IMR-90 (cell line): ENCODE results near the gene DNAH9. TPM values are rescaled to one million over a fixed set of nuclear protein-coding genes. Genes with fewer than 3 reads are reported as not detected.

Experiments
- ATAC-seq: fragments of 200-7000 bp; cut with Tn5 transposase; 2 replicates; pipeline ENCODE4 v1.9.1; 2020; ENCODE audit warnings: low read depth, mild to moderate bottlenecking, moderate library complexity
- BruUV-seq: library from RNA; stranded (reverse); fragments of 400-500 nt; replicated peaks from 2 replicates; lab custom pipeline; 2021; lab: Mats Ljungman, UMichigan
- CTCF ChIA-PET: fragments of 300-600 bp; formaldehyde crosslinking; extraction: SDS; loops from one replicate; lab custom pipeline; 2021; ENCODE audit warnings: antibody characterized with exemption; lab: Yijun Ruan, JAX
- POLR2A ChIA-PET: fragments of 300-600 bp; sonication (Branson Sonifier 250); formaldehyde crosslinking; loops from one replicate; lab custom pipeline; 2022; ENCODE audit warnings: antibody characterized with exemption; ENCODE audit not compliant: unreplicated experiment; lab: Charles Lee
- DNase-seq: peaks from one replicate; pipeline ENCODE4 v3.0.0; 2013
- H2AFZ ChIP-seq: replicated peaks from 2 replicates; pipeline ENCODE3; 2013; ENCODE audit warnings: low read length, mild to moderate bottlenecking; ENCODE audit not compliant: poor library complexity
- H2AK5ac ChIP-seq: 2 replicates; pipeline ENCODE4 v1.6.1; 2013; ENCODE audit warnings: low read depth, low read length, inconsistent platforms
- H2AK9ac ChIP-seq: replicated peaks from 2 replicates; pipeline ENCODE3; 2013; ENCODE audit warnings: mild to moderate bottlenecking, low read depth, low read length, moderate library complexity; ENCODE audit not compliant: poor library complexity
- H2BK120ac ChIP-seq: 2 replicates; pipeline ENCODE4 v1.6.1; 2013; ENCODE audit warnings: low read depth, low read length, inconsistent platforms
- H2BK15ac ChIP-seq: 3 replicates; pipeline ENCODE4 v1.6.1; 2013; ENCODE audit warnings: low read depth, low read length, inconsistent platforms
- H2BK20ac ChIP-seq: 2 replicates; pipeline ENCODE4 v1.6.1; 2013; ENCODE audit warnings: low read depth, mild to moderate bottlenecking, inconsistent platforms, low read length, moderate library complexity
- H2BK5ac ChIP-seq: 2 replicates; pipeline ENCODE4 v1.6.1; 2013; ENCODE audit warnings: mild to moderate bottlenecking, low read depth, low read length, inconsistent platforms; ENCODE audit not compliant: poor library complexity, severe bottlenecking
- H3K14ac ChIP-seq: replicated peaks from 2 replicates; pipeline ENCODE4 v1.6.1; 2013; ENCODE audit warnings: low read depth, low read length, inconsistent platforms
- H3K18ac ChIP-seq: 2 replicates; pipeline ENCODE4 v1.6.1; 2013; ENCODE audit warnings: low read depth, low read length, control low read depth
- H3K23ac ChIP-seq: 2 replicates; pipeline ENCODE4 v1.6.1; 2013; ENCODE audit warnings: low read depth, low read length, inconsistent platforms
- H3K27ac ChIP-seq: 2 replicates; pipeline ENCODE4 v1.5.1; 2013; ENCODE audit warnings: mild to moderate bottlenecking, control low read depth, low read length; ENCODE audit not compliant: insufficient read depth
- H3K27me3 ChIP-seq: 2 replicates; pipeline ENCODE4 v1.6.1; 2013; ENCODE audit warnings: low read length; ENCODE audit not compliant: control insufficient read depth, insufficient read depth
- H3K36me3 ChIP-seq: 2 replicates; pipeline ENCODE4 v1.6.1; 2013; ENCODE audit warnings: low read length, mixed read lengths; ENCODE audit not compliant: control insufficient read depth, insufficient read depth
- H3K4ac ChIP-seq: 2 replicates; pipeline ENCODE4 v1.6.1; 2013; ENCODE audit warnings: low read depth, low read length, inconsistent platforms
- H3K4me1 ChIP-seq: 2 replicates; pipeline ENCODE4 v1.6.1; 2013; ENCODE audit warnings: low read length, mixed read lengths; ENCODE audit not compliant: control insufficient read depth, insufficient read depth
- H3K4me2 ChIP-seq: 2 replicates; pipeline ENCODE4 v1.6.1; 2013; ENCODE audit warnings: low read depth, mild to moderate bottlenecking, control low read depth, low read length, moderate library complexity
- H3K4me3 ChIP-seq: 2 replicates; pipeline ENCODE4 v1.5.1; 2013; ENCODE audit warnings: low read depth, mild to moderate bottlenecking, control low read depth, low read length, moderate library complexity; ENCODE audit not compliant: insufficient read depth
- H3K56ac ChIP-seq: 2 replicates; pipeline ENCODE4 v1.6.1; 2013; ENCODE audit warnings: low read length, inconsistent platforms; ENCODE audit not compliant: insufficient read depth; ENCODE audit errors: extremely low read depth
- H3K79me1 ChIP-seq, 2 experiments: 2 replicates each; pipeline ENCODE4 v1.6.1; 2013; ENCODE audit warnings: low read length in 2 of 2, inconsistent platforms in 1 of 2, low read depth in 1 of 2
- H3K9ac ChIP-seq: 2 replicates; pipeline ENCODE4 v1.6.1; 2013; ENCODE audit warnings: low read depth, low read length, control low read depth
- H3K9me1 ChIP-seq: 2 replicates; pipeline ENCODE4 v1.6.1; 2013; ENCODE audit warnings: low read length, inconsistent platforms; ENCODE audit not compliant: insufficient read depth
- H3K9me3 ChIP-seq: 2 replicates; pipeline ENCODE4 v1.6.1; 2013; ENCODE audit warnings: low read length; ENCODE audit not compliant: control insufficient read depth, insufficient read depth
- H4K20me1 ChIP-seq: 2 replicates; pipeline ENCODE4 v1.6.1; 2013; ENCODE audit warnings: low read length, inconsistent platforms; ENCODE audit not compliant: insufficient read depth
- H4K5ac ChIP-seq: 2 replicates; pipeline ENCODE4 v1.6.1; 2013; ENCODE audit warnings: mild to moderate bottlenecking, low read depth, low read length, control low read depth
- H4K8ac ChIP-seq, 2 experiments: 2 replicates each; pipeline ENCODE4 v1.6.1; 2013; ENCODE audit warnings: low read depth in 2 of 2, low read length in 2 of 2, control low read depth in 1 of 2, inconsistent platforms in 1 of 2
- H4K91ac ChIP-seq: 2 replicates; pipeline ENCODE4 v1.6.1; 2013; ENCODE audit warnings: low read depth, low read length, inconsistent platforms; ENCODE audit not compliant: insufficient read depth
- BHLHE40 ChIP-seq: fragments of 150-350 bp; IDR thresholded peaks from 2 replicates; pipeline ENCODE4 v1.6.1; 2016; ENCODE audit warnings: mild to moderate bottlenecking, low read depth, low read length
- CEBPB ChIP-seq: IDR thresholded peaks from 2 replicates; pipeline ENCODE4 v1.6.1; 2012; ENCODE audit warnings: low read depth, low read length, improper control_type of control experiment
- CHD1 ChIP-seq: IDR thresholded peaks from 2 replicates; pipeline ENCODE4 v1.6.1; 2012; ENCODE audit warnings: low read depth, low read length, improper control_type of control experiment
- FOS ChIP-seq: fragments of 150-350 bp; IDR thresholded peaks from 2 replicates; pipeline ENCODE4 v1.6.1; 2016; ENCODE audit warnings: low read depth, low read length
- MAFK ChIP-seq: IDR thresholded peaks from 2 replicates; pipeline ENCODE4 v1.6.1; 2012; ENCODE audit warnings: low read depth, low read length, improper control_type of control experiment
- MAZ ChIP-seq: IDR thresholded peaks from 2 replicates; pipeline ENCODE4 v1.6.1; 2012; ENCODE audit warnings: low read depth, mild to moderate bottlenecking, low read length, improper control_type of control experiment, moderate library complexity, borderline replicate concordance
- MXI1 ChIP-seq: IDR thresholded peaks from 2 replicates; pipeline ENCODE4 v1.6.1; 2012; ENCODE audit warnings: low read depth, mild to moderate bottlenecking, low read length, moderate library complexity, borderline replicate concordance
- NFE2L2 ChIP-seq: fragments of 150-350 bp; IDR thresholded peaks from 2 replicates; pipeline ENCODE4 v1.6.1; 2016; ENCODE audit warnings: low read depth, mild to moderate bottlenecking, low read length
- POLR2A ChIP-seq: IDR thresholded peaks from 2 replicates; pipeline ENCODE4 v1.6.1; 2012; ENCODE audit warnings: mild to moderate bottlenecking, low read depth, low read length
- RAD21 ChIP-seq: IDR thresholded peaks from 2 replicates; pipeline ENCODE4 v1.6.1; 2012; ENCODE audit warnings: low read length, improper control_type of control experiment
- RCOR1 ChIP-seq: IDR thresholded peaks from 2 replicates; pipeline ENCODE4 v1.6.1; 2012; ENCODE audit warnings: mild to moderate bottlenecking, low read length, improper control_type of control experiment; ENCODE audit not compliant: insufficient replicate concordance
- RFX5 ChIP-seq: IDR thresholded peaks from 2 replicates; pipeline ENCODE4 v1.8.0; 2012; ENCODE audit warnings: low read depth, mild to moderate bottlenecking, low read length, moderate library complexity
- SMC3 ChIP-seq: fragments of 150-350 bp; IDR thresholded peaks from 2 replicates; pipeline ENCODE4 v1.6.1; 2016; ENCODE audit warnings: low read depth, mild to moderate bottlenecking, antibody characterized with exemption, low read length, moderate library complexity
- WGBS, 2 experiments: methylation state at CpG; one replicate each; pipeline versions ENCODE4 v1.1.5 to v1.1.7; 2013; ENCODE audit warnings: missing lambda C conversion rate in 2 of 2; ENCODE audit not compliant: insufficient read length in 1 of 2; ENCODE audit errors: extremely low coverage in 2 of 2; 5-methylcytosine and 5-hydroxymethylcytosine counted together
- dilution Hi-C: fragments of 300-500 bp; cut with HindIII; formaldehyde crosslinking; loops from one replicate; pipeline ENCODE4 v1.14.3; 2018; ENCODE audit warnings: low sequenced_read_pairs; ENCODE audit not compliant: unreplicated experiment
- in situ Hi-C: fragments of 300-500 bp; cut with MboI; formaldehyde crosslinking; loops from 3 replicates; pipeline ENCODE4 v1.14.3; 2019; ENCODE audit warnings: low sequenced_read_pairs, inconsistent platforms, mixed read lengths
- intact Hi-C: fragments of 100-400 bp; cut with micrococcal nuclease; formaldehyde crosslinking; loops from 2 replicates; pipeline ENCODE4 v1.10.0; 2022
- polyA plus RNA-seq, 3 experiments: library from polyadenylated mRNA; depleted of rRNA; stranded (reverse); fragments of >200 nt; gene quantifications; 2 replicates each; pipeline ENCODE4 v1.2.3, GENCODE V29; 2012; ENCODE audit warnings: low replicate concordance in 1 of 3
- total RNA-seq: library from RNA; depleted of rRNA; stranded (reverse); fragments of >200 nt; gene quantifications from 2 replicates; pipeline ENCODE4 v1.2.3, GENCODE V29; 2012
- TF ChIP-seq, protein P1 (sequence below): conservative IDR thresholded peaks from 2 replicates; pipeline ENCODE4 v1.5.1; 2012; ENCODE audit warnings: mild to moderate bottlenecking, low read depth, low read length, improper control_type of control experiment
- TF ChIP-seq, protein P2 (sequence below): fragments of 150-350 bp; IDR thresholded peaks from 2 replicates; pipeline ENCODE4 v1.6.1; 2017; ENCODE audit warnings: mild to moderate bottlenecking, antibody characterized with exemption, low read length, low read depth
- TF ChIP-seq, protein P3 (sequence below): fragments of 150-350 bp; IDR thresholded peaks from 2 replicates; pipeline ENCODE4 v1.6.1; 2016; ENCODE audit warnings: low read depth, mild to moderate bottlenecking, low read length, moderate library complexity, borderline replicate concordance

Gene DNAH9
- total and polyA plus RNA-seq, 2 of the 4 experiments (the other 2 are of a cell fraction): not detected

DNA sequence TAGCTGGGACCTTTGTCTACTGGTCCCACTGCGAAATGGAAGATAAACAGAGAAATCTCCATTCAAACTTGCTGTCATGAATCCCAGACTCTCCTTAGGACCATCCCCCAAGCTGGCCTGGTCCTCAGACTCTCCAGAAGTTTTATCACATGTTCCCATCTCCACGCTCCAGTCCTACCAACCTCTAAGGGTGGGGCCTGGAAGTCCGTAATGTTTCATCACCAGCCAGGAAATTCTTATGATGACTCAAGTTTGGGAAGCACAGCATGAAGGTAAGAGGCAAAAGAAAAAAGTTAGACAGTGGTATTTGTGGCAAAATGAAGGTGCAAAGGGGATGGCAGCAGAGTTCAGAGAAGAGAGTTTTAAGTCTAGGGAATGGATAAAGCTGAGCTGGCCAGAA, 346.3 kb downstream of the DNAH9 start:
- Histone ChIP-seq H3K9ac (no peak overlapping the region), H3K14ac (no peak overlapping the region), H4K5ac (no peak overlapping the region), H3K27me3 (no peaks in the 10 kb centered on the region), H3K4me1 (no peaks in the 10 kb centered on the region), H4K20me1 (no peaks in the 10 kb centered on the region), H2BK120ac (no peak overlapping the region), H3K4me2 (no peak overlapping the region), H3K23ac (no peak overlapping the region), H2AK5ac (no peak overlapping the region), H3K4me3 (no peak overlapping the region), H3K79me1 (no peaks in the 10 kb centered on the region), H2BK5ac (no peak overlapping the region), H3K56ac (no peak overlapping the region), H3K4ac (no peak overlapping the region), H2AFZ (no peak overlapping the region), H3K9me1 (no peaks in the 10 kb centered on the region), H3K18ac (no peak overlapping the region), H3K27ac (no peak overlapping the region), H3K36me3 (no peaks in the 10 kb centered on the region), H3K9me3 (no peaks in the 10 kb centered on the region), H4K91ac (no peak overlapping the region), H2AK9ac (no peak overlapping the region), H4K8ac (no peak overlapping the region), H2BK20ac (no peak overlapping the region), H2BK15ac (no peak overlapping the region)
- BruUV-seq: no TSS peak
- in situ Hi-C loops (no loop called here), dilution Hi-C loops (no loop called here), intact Hi-C loops (no loop called here)
- no CpG with 5 or more reads among the region's 3 CpGs for WGBS, 2 experiments
- POLR2A ChIA-PET: no interaction called here
- TF ChIP-seq CHD1 (no peak), POLR2A (no peak), NFE2L2 (no peak), FOS (no peak), RCOR1 (no peak), RFX5 (no peak), RAD21 (no peak), MXI1 (no peak), BHLHE40 (no peak), MAZ (no peak), SMC3 (no peak), MAFK (no peak), CEBPB (no peak)
- TF ChIP-seq, protein P1, sequence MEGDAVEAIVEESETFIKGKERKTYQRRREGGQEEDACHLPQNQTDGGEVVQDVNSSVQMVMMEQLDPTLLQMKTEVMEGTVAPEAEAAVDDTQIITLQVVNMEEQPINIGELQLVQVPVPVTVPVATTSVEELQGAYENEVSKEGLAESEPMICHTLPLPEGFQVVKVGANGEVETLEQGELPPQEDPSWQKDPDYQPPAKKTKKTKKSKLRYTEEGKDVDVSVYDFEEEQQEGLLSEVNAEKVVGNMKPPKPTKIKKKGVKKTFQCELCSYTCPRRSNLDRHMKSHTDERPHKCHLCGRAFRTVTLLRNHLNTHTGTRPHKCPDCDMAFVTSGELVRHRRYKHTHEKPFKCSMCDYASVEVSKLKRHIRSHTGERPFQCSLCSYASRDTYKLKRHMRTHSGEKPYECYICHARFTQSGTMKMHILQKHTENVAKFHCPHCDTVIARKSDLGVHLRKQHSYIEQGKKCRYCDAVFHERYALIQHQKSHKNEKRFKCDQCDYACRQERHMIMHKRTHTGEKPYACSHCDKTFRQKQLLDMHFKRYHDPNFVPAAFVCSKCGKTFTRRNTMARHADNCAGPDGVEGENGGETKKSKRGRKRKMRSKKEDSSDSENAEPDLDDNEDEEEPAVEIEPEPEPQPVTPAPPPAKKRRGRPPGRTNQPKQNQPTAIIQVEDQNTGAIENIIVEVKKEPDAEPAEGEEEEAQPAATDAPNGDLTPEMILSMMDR: no peak
- TF ChIP-seq, protein P2, sequence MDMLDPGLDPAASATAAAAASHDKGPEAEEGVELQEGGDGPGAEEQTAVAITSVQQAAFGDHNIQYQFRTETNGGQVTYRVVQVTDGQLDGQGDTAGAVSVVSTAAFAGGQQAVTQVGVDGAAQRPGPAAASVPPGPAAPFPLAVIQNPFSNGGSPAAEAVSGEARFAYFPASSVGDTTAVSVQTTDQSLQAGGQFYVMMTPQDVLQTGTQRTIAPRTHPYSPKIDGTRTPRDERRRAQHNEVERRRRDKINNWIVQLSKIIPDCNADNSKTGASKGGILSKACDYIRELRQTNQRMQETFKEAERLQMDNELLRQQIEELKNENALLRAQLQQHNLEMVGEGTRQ: no peak
- TF ChIP-seq, protein P3, sequence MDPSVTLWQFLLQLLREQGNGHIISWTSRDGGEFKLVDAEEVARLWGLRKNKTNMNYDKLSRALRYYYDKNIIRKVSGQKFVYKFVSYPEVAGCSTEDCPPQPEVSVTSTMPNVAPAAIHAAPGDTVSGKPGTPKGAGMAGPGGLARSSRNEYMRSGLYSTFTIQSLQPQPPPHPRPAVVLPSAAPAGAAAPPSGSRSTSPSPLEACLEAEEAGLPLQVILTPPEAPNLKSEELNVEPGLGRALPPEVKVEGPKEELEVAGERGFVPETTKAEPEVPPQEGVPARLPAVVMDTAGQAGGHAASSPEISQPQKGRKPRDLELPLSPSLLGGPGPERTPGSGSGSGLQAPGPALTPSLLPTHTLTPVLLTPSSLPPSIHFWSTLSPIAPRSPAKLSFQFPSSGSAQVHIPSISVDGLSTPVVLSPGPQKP: no peak
- no peak for ATAC-seq
- no peak for DNase-seq
- CTCF ChIA-PET: no interaction called here
